ENCODE measurements around the gene MRPL32.

The MRPL32 gene

GRCh38 chr7:42982604-42983115 lies 50.5 kb downstream of the MRPL32 start:
- H2BK12ac ChIP-seq (ENCODE audit: low read length in 2 of 2), result peak overlapping the region in 1 of 2 experiments; percentile 43
- H3K79me1 ChIP-seq (replicated peaks; ENCODE audit: low read length, poor library complexity, severe bottlenecking), result no peaks in the 10 kb centered on the region
- H3K9me3 ChIP-seq (ENCODE audit: control insufficient read depth, low read length), result peaks cover 18% of the 10 kb centered on the region
- H3K27me3 ChIP-seq (ENCODE audit: control insufficient read depth in 1 of 2, insufficient read depth in 1 of 2, low read length in 2 of 2), result no peaks in the 10 kb centered on the region
- no peak overlapping the region for H2AFZ ChIP-seq (ENCODE audit: low read depth, low read length)
- H3K4me3 ChIP-seq (ENCODE audit: insufficient read depth in 1 of 2, low read depth in 1 of 2, low read length in 2 of 2), result no peak overlapping the region
- H3K23ac ChIP-seq (ENCODE audit: low read length in 2 of 2), result no peak overlapping the region
- H2BK120ac ChIP-seq (ENCODE audit: low read depth, low read length), result no peak overlapping the region
- WGBS, result 86% methylated on average over 3 of the region's 3 CpGs
- H3K27ac ChIP-seq (ENCODE audit: low read length, poor library complexity, severe bottlenecking), result no peak overlapping the region
- H2AK5ac ChIP-seq (ENCODE audit: low read length, severe bottlenecking), result no peak overlapping the region
- no peak overlapping the region for H4K8ac ChIP-seq (ENCODE audit: low read length)
- no peak overlapping the region for H3K4ac ChIP-seq (ENCODE audit: low read depth in 1 of 2, low read length in 2 of 2)
- no peak overlapping the region for H2BK5ac ChIP-seq (ENCODE audit: low read depth, low read length, poor library complexity, severe bottlenecking)
- DNase-seq, result no peak
- no peak overlapping the region for H3K14ac ChIP-seq (ENCODE audit: low read length in 2 of 2)
- peak overlapping the region; percentile 6 for H4K91ac ChIP-seq (ENCODE audit: low read length)
- H2BK15ac ChIP-seq (ENCODE audit: low read depth, poor library complexity, severe bottlenecking), result no peak overlapping the region
- no peaks in the 10 kb centered on the region for H3K36me3 ChIP-seq (ENCODE audit: control insufficient read depth in 1 of 2, insufficient read depth in 2 of 2, low read depth in 1 of 2, low read length in 2 of 2)
- no peak overlapping the region for H3K4me2 ChIP-seq (ENCODE audit: low read length, poor library complexity, severe bottlenecking)
- H3K18ac ChIP-seq (ENCODE audit: low read depth in 1 of 2, low read length in 2 of 2), result no peak overlapping the region
- H3K4me1 ChIP-seq (ENCODE audit: control insufficient read depth, insufficient read depth, low read depth, low read length), result no peaks in the 10 kb centered on the region
- H3K9ac ChIP-seq (ENCODE audit: low read length), result no peak overlapping the region

- H3K4me1 ChIP-seq (ENCODE audit: control insufficient read depth, insufficient read depth, low read depth, low read length), result no peaks in the 10 kb centered on the region
- H3K36me3 ChIP-seq (ENCODE audit: control insufficient read depth in 1 of 2, insufficient read depth in 2 of 2, low read depth in 1 of 2, low read length in 2 of 2), result no peaks in the 10 kb centered on the region
- peaks cover 18% of the 10 kb centered on the region for H3K9me3 ChIP-seq (ENCODE audit: control insufficient read depth, low read length)
- H3K18ac ChIP-seq (ENCODE audit: low read depth in 1 of 2, low read length in 2 of 2), result no peak overlapping the region
- H3K14ac ChIP-seq (ENCODE audit: low read length in 2 of 2), result no peak overlapping the region
- no peak overlapping the region for H2BK120ac ChIP-seq (ENCODE audit: low read depth, low read length)
- no peaks in the 10 kb centered on the region for H3K27me3 ChIP-seq (ENCODE audit: control insufficient read depth in 1 of 2, insufficient read depth in 1 of 2, low read length in 2 of 2)
- H3K4ac ChIP-seq (ENCODE audit: low read depth in 1 of 2, low read length in 2 of 2), result no peak overlapping the region
- H2AFZ ChIP-seq (ENCODE audit: low read depth, low read length), result no peak overlapping the region
- no peak overlapping the region for H3K4me2 ChIP-seq (ENCODE audit: low read length, poor library complexity, severe bottlenecking)
- H4K91ac ChIP-seq (ENCODE audit: low read length), result no peak overlapping the region
- H2AK5ac ChIP-seq (ENCODE audit: low read length, severe bottlenecking), result no peak overlapping the region
- no peaks in the 10 kb centered on the region for H3K79me1 ChIP-seq (replicated peaks; ENCODE audit: low read length, poor library complexity, severe bottlenecking)
- H3K23ac ChIP-seq (ENCODE audit: low read length in 2 of 2), result no peak overlapping the region
- H2BK12ac ChIP-seq (ENCODE audit: low read length in 2 of 2), result no peak overlapping the region
- no peak overlapping the region for H2BK5ac ChIP-seq (ENCODE audit: low read depth, low read length, poor library complexity, severe bottlenecking)
- no peak overlapping the region for H3K4me3 ChIP-seq (ENCODE audit: insufficient read depth in 1 of 2, low read depth in 1 of 2, low read length in 2 of 2)
- 78% methylated on average over 1 of the region's 1 CpG for WGBS
- no peak overlapping the region for H4K8ac ChIP-seq (ENCODE audit: low read length)
- DNase-seq, result no peak
- H3K27ac ChIP-seq (ENCODE audit: low read length, poor library complexity, severe bottlenecking), result no peak overlapping the region
- no peak overlapping the region for H3K9ac ChIP-seq (ENCODE audit: low read length)
- no peak overlapping the region for H2BK15ac ChIP-seq (ENCODE audit: low read depth, poor library complexity, severe bottlenecking)
Observed at GRCh38 chr7:42984137-42984536, 52.0 kb downstream of the MRPL32 start.

DNA sequence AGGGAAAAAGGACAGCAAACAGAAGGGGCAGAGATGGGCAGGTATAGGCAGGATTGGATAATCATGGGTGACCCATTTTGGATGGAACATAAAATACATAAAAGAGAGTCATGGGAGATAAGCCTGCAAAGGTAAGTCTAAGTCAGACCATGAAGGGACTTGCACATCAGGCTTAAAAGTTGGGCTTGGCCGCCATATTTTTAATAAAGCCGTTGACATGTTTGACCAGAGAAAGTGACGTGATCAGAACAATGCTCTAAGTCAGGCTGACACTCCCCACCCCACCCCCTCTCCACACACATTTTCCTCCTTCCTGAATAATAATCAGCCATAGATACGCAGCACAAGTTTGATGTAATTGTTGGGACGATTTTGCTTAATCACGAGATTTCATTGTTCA lies 54.0 kb downstream of the MRPL32 start:
- no peak overlapping the region for H4K91ac ChIP-seq (ENCODE audit: low read length)
- H3K4me2 ChIP-seq (ENCODE audit: low read length, poor library complexity, severe bottlenecking), result no peak overlapping the region
- H2BK5ac ChIP-seq (ENCODE audit: low read depth, low read length, poor library complexity, severe bottlenecking), result no peak overlapping the region
- no peak overlapping the region for H3K18ac ChIP-seq (ENCODE audit: low read depth in 1 of 2, low read length in 2 of 2)
- H2BK15ac ChIP-seq (ENCODE audit: low read depth, poor library complexity, severe bottlenecking), result no peak overlapping the region
- no peak overlapping the region for H3K27ac ChIP-seq (ENCODE audit: low read length, poor library complexity, severe bottlenecking)
- H3K4me1 ChIP-seq (ENCODE audit: control insufficient read depth, insufficient read depth, low read depth, low read length), result no peaks in the 10 kb centered on the region
- H3K9ac ChIP-seq (ENCODE audit: low read length), result no peak overlapping the region
- H3K4me3 ChIP-seq (ENCODE audit: insufficient read depth in 1 of 2, low read depth in 1 of 2, low read length in 2 of 2), result no peak overlapping the region
- H2AFZ ChIP-seq (ENCODE audit: low read depth, low read length), result no peak overlapping the region
- H3K79me1 ChIP-seq (replicated peaks; ENCODE audit: low read length, poor library complexity, severe bottlenecking), result no peaks in the 10 kb centered on the region
- no peak overlapping the region for H2AK5ac ChIP-seq (ENCODE audit: low read length, severe bottlenecking)
- no peak overlapping the region for H3K14ac ChIP-seq (ENCODE audit: low read length in 2 of 2)
- H2BK120ac ChIP-seq (ENCODE audit: low read depth, low read length), result no peak overlapping the region
- DNase-seq, result no peak
- 94% methylated on average over 6 of the region's 6 CpGs for WGBS
- no peak overlapping the region for H3K4ac ChIP-seq (ENCODE audit: low read depth in 1 of 2, low read length in 2 of 2)
- no peak overlapping the region for H2BK12ac ChIP-seq (ENCODE audit: low read length in 2 of 2)
- no peaks in the 10 kb centered on the region for H3K36me3 ChIP-seq (ENCODE audit: control insufficient read depth in 1 of 2, insufficient read depth in 2 of 2, low read depth in 1 of 2, low read length in 2 of 2)
- H3K27me3 ChIP-seq (ENCODE audit: control insufficient read depth in 1 of 2, insufficient read depth in 1 of 2, low read length in 2 of 2), result no peaks in the 10 kb centered on the region
- H3K23ac ChIP-seq (ENCODE audit: low read length in 2 of 2), result no peak overlapping the region
- H3K9me3 ChIP-seq (ENCODE audit: control insufficient read depth, low read length), result peaks cover 18% of the 10 kb centered on the region
- no peak overlapping the region for H4K8ac ChIP-seq (ENCODE audit: low read length)

DNA sequence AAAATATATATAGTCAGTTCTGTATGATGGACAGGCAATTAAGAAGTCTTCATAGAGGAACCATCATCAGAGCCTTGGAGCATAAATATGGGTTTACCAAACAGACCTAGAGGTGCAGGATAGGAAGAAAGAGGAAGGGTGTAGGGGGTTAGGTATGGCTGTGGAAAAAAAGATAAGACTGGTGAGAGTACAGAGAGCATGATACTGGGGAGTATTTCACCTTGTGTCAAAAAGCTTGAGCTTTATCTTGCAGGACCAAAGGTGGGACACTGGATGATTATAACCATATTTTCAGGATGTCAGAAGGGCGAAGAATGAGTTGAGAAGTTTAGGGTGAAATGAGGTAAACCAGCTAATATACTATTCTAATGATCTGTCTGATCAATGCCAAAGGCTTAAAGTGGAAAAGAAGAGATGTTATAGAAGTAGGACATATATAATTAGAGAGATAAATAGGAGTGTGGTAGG lies 54.6 kb downstream of the MRPL32 start:
- no peak overlapping the region for H3K4me2 ChIP-seq (ENCODE audit: low read length, poor library complexity, severe bottlenecking)
- H3K79me1 ChIP-seq (replicated peaks; ENCODE audit: low read length, poor library complexity, severe bottlenecking), result no peaks in the 10 kb centered on the region
- H3K4ac ChIP-seq (ENCODE audit: low read depth in 1 of 2, low read length in 2 of 2), result no peak overlapping the region
- H3K9ac ChIP-seq (ENCODE audit: low read length), result no peak overlapping the region
- DNase-seq, result no peak
- H3K4me3 ChIP-seq (ENCODE audit: insufficient read depth in 1 of 2, low read depth in 1 of 2, low read length in 2 of 2), result no peak overlapping the region
- no peak overlapping the region for H3K27ac ChIP-seq (ENCODE audit: low read length, poor library complexity, severe bottlenecking)
- no peak overlapping the region for H3K23ac ChIP-seq (ENCODE audit: low read length in 2 of 2)
- H3K27me3 ChIP-seq (ENCODE audit: control insufficient read depth in 1 of 2, insufficient read depth in 1 of 2, low read length in 2 of 2), result no peaks in the 10 kb centered on the region
- H3K18ac ChIP-seq (ENCODE audit: low read depth in 1 of 2, low read length in 2 of 2), result no peak overlapping the region
- 75% methylated on average over 1 of the region's 1 CpG for WGBS
- no peak overlapping the region for H3K14ac ChIP-seq (ENCODE audit: low read length in 2 of 2)
- no peaks in the 10 kb centered on the region for H3K36me3 ChIP-seq (ENCODE audit: control insufficient read depth in 1 of 2, insufficient read depth in 2 of 2, low read depth in 1 of 2, low read length in 2 of 2)
- H2AFZ ChIP-seq (ENCODE audit: low read depth, low read length), result no peak overlapping the region
- H2AK5ac ChIP-seq (ENCODE audit: low read length, severe bottlenecking), result no peak overlapping the region
- H2BK5ac ChIP-seq (ENCODE audit: low read depth, low read length, poor library complexity, severe bottlenecking), result no peak overlapping the region
- H3K4me1 ChIP-seq (ENCODE audit: control insufficient read depth, insufficient read depth, low read depth, low read length), result no peaks in the 10 kb centered on the region
- no peak overlapping the region for H2BK120ac ChIP-seq (ENCODE audit: low read depth, low read length)
- peaks cover 18% of the 10 kb centered on the region for H3K9me3 ChIP-seq (ENCODE audit: control insufficient read depth, low read length)
- H4K91ac ChIP-seq (ENCODE audit: low read length), result no peak overlapping the region
- H2BK12ac ChIP-seq (ENCODE audit: low read length in 2 of 2), result no peak overlapping the region
- H4K8ac ChIP-seq (ENCODE audit: low read length), result no peak overlapping the region
- H2BK15ac ChIP-seq (ENCODE audit: low read depth, poor library complexity, severe bottlenecking), result no peak overlapping the region

Measured in mesenchymal stem cell (in vitro differentiated cells and primary cell).